IMR-90 (cell line): Measurements from ENCODE around the gene PDZD7. TPM values are rescaled to one million over a fixed set of nuclear protein-coding genes. Genes with fewer than 3 reads are reported as not detected.

Source experiments
- ATAC-seq: fragments of 200-7000 bp; cut with Tn5 transposase; 2 replicates; pipeline ENCODE4 v1.9.1; 2020; ENCODE audit warnings: low read depth, mild to moderate bottlenecking, moderate library complexity
- BruUV-seq: library from RNA; stranded (reverse); fragments of 400-500 nt; replicated peaks from 2 replicates; lab custom pipeline; 2021; lab: Mats Ljungman, UMichigan
- CTCF ChIA-PET: fragments of 300-600 bp; formaldehyde crosslinking; extraction: SDS; loops from one replicate; lab custom pipeline; 2021; ENCODE audit warnings: antibody characterized with exemption; lab: Yijun Ruan, JAX
- POLR2A ChIA-PET: fragments of 300-600 bp; sonication (Branson Sonifier 250); formaldehyde crosslinking; loops from one replicate; lab custom pipeline; 2022; ENCODE audit warnings: antibody characterized with exemption; ENCODE audit not compliant: unreplicated experiment; lab: Charles Lee
- DNase-seq: peaks from one replicate; pipeline ENCODE4 v3.0.0; 2013
- H2AFZ ChIP-seq: replicated peaks from 2 replicates; pipeline ENCODE3; 2013; ENCODE audit warnings: low read length, mild to moderate bottlenecking; ENCODE audit not compliant: poor library complexity
- H2AK5ac ChIP-seq: 2 replicates; pipeline ENCODE4 v1.6.1; 2013; ENCODE audit warnings: low read depth, low read length, inconsistent platforms
- H2AK9ac ChIP-seq: replicated peaks from 2 replicates; pipeline ENCODE3; 2013; ENCODE audit warnings: mild to moderate bottlenecking, low read depth, low read length, moderate library complexity; ENCODE audit not compliant: poor library complexity
- H2BK120ac ChIP-seq: 2 replicates; pipeline ENCODE4 v1.6.1; 2013; ENCODE audit warnings: low read depth, low read length, inconsistent platforms
- H2BK15ac ChIP-seq: 3 replicates; pipeline ENCODE4 v1.6.1; 2013; ENCODE audit warnings: low read depth, low read length, inconsistent platforms
- H2BK20ac ChIP-seq: 2 replicates; pipeline ENCODE4 v1.6.1; 2013; ENCODE audit warnings: low read depth, mild to moderate bottlenecking, inconsistent platforms, low read length, moderate library complexity
- H2BK5ac ChIP-seq: 2 replicates; pipeline ENCODE4 v1.6.1; 2013; ENCODE audit warnings: mild to moderate bottlenecking, low read depth, low read length, inconsistent platforms; ENCODE audit not compliant: poor library complexity, severe bottlenecking
- H3K14ac ChIP-seq: replicated peaks from 2 replicates; pipeline ENCODE4 v1.6.1; 2013; ENCODE audit warnings: low read depth, low read length, inconsistent platforms
- H3K18ac ChIP-seq: 2 replicates; pipeline ENCODE4 v1.6.1; 2013; ENCODE audit warnings: low read depth, low read length, control low read depth
- H3K23ac ChIP-seq: 2 replicates; pipeline ENCODE4 v1.6.1; 2013; ENCODE audit warnings: low read depth, low read length, inconsistent platforms
- H3K27ac ChIP-seq: 2 replicates; pipeline ENCODE4 v1.5.1; 2013; ENCODE audit warnings: mild to moderate bottlenecking, control low read depth, low read length; ENCODE audit not compliant: insufficient read depth
- H3K27me3 ChIP-seq: 2 replicates; pipeline ENCODE4 v1.6.1; 2013; ENCODE audit warnings: low read length; ENCODE audit not compliant: control insufficient read depth, insufficient read depth
- H3K36me3 ChIP-seq: 2 replicates; pipeline ENCODE4 v1.6.1; 2013; ENCODE audit warnings: low read length, mixed read lengths; ENCODE audit not compliant: control insufficient read depth, insufficient read depth
- H3K4ac ChIP-seq: 2 replicates; pipeline ENCODE4 v1.6.1; 2013; ENCODE audit warnings: low read depth, low read length, inconsistent platforms
- H3K4me1 ChIP-seq: 2 replicates; pipeline ENCODE4 v1.6.1; 2013; ENCODE audit warnings: low read length, mixed read lengths; ENCODE audit not compliant: control insufficient read depth, insufficient read depth
- H3K4me2 ChIP-seq: 2 replicates; pipeline ENCODE4 v1.6.1; 2013; ENCODE audit warnings: low read depth, mild to moderate bottlenecking, control low read depth, low read length, moderate library complexity
- H3K4me3 ChIP-seq: 2 replicates; pipeline ENCODE4 v1.5.1; 2013; ENCODE audit warnings: low read depth, mild to moderate bottlenecking, control low read depth, low read length, moderate library complexity; ENCODE audit not compliant: insufficient read depth
- H3K56ac ChIP-seq: 2 replicates; pipeline ENCODE4 v1.6.1; 2013; ENCODE audit warnings: low read length, inconsistent platforms; ENCODE audit not compliant: insufficient read depth; ENCODE audit errors: extremely low read depth
- H3K79me1 ChIP-seq, 2 experiments: 2 replicates each; pipeline ENCODE4 v1.6.1; 2013; ENCODE audit warnings: low read length in 2 of 2, inconsistent platforms in 1 of 2, low read depth in 1 of 2
- H3K9ac ChIP-seq: 2 replicates; pipeline ENCODE4 v1.6.1; 2013; ENCODE audit warnings: low read depth, low read length, control low read depth
- H3K9me1 ChIP-seq: 2 replicates; pipeline ENCODE4 v1.6.1; 2013; ENCODE audit warnings: low read length, inconsistent platforms; ENCODE audit not compliant: insufficient read depth
- H3K9me3 ChIP-seq: 2 replicates; pipeline ENCODE4 v1.6.1; 2013; ENCODE audit warnings: low read length; ENCODE audit not compliant: control insufficient read depth, insufficient read depth
- H4K20me1 ChIP-seq: 2 replicates; pipeline ENCODE4 v1.6.1; 2013; ENCODE audit warnings: low read length, inconsistent platforms; ENCODE audit not compliant: insufficient read depth
- H4K5ac ChIP-seq: 2 replicates; pipeline ENCODE4 v1.6.1; 2013; ENCODE audit warnings: mild to moderate bottlenecking, low read depth, low read length, control low read depth
- H4K8ac ChIP-seq, 2 experiments: 2 replicates each; pipeline ENCODE4 v1.6.1; 2013; ENCODE audit warnings: low read depth in 2 of 2, low read length in 2 of 2, control low read depth in 1 of 2, inconsistent platforms in 1 of 2
- H4K91ac ChIP-seq: 2 replicates; pipeline ENCODE4 v1.6.1; 2013; ENCODE audit warnings: low read depth, low read length, inconsistent platforms; ENCODE audit not compliant: insufficient read depth
- MAZ ChIP-seq: IDR thresholded peaks from 2 replicates; pipeline ENCODE4 v1.6.1; 2012; ENCODE audit warnings: low read depth, mild to moderate bottlenecking, low read length, improper control_type of control experiment, moderate library complexity, borderline replicate concordance
- NFE2L2 ChIP-seq: fragments of 150-350 bp; IDR thresholded peaks from 2 replicates; pipeline ENCODE4 v1.6.1; 2016; ENCODE audit warnings: low read depth, mild to moderate bottlenecking, low read length
- WGBS, 2 experiments: methylation state at CpG; one replicate each; pipeline versions ENCODE4 v1.1.5 to v1.1.7; 2013; ENCODE audit warnings: missing lambda C conversion rate in 2 of 2; ENCODE audit not compliant: insufficient read length in 1 of 2; ENCODE audit errors: extremely low coverage in 2 of 2; 5-methylcytosine and 5-hydroxymethylcytosine counted together
- dilution Hi-C: fragments of 300-500 bp; cut with HindIII; formaldehyde crosslinking; loops from one replicate; pipeline ENCODE4 v1.14.3; 2018; ENCODE audit warnings: low sequenced_read_pairs; ENCODE audit not compliant: unreplicated experiment
- in situ Hi-C: fragments of 300-500 bp; cut with MboI; formaldehyde crosslinking; loops from 3 replicates; pipeline ENCODE4 v1.14.3; 2019; ENCODE audit warnings: low sequenced_read_pairs, inconsistent platforms, mixed read lengths
- intact Hi-C: fragments of 100-400 bp; cut with micrococcal nuclease; formaldehyde crosslinking; loops from 2 replicates; pipeline ENCODE4 v1.10.0; 2022
- polyA plus RNA-seq, 3 experiments: library from polyadenylated mRNA; depleted of rRNA; stranded (reverse); fragments of >200 nt; gene quantifications; 2 replicates each; pipeline ENCODE4 v1.2.3, GENCODE V29; 2012; ENCODE audit warnings: low replicate concordance in 1 of 3
- total RNA-seq: library from RNA; depleted of rRNA; stranded (reverse); fragments of >200 nt; gene quantifications from 2 replicates; pipeline ENCODE4 v1.2.3, GENCODE V29; 2012
- TF ChIP-seq, protein P1 (sequence below): fragments of 150-350 bp; IDR thresholded peaks from 2 replicates; pipeline ENCODE4 v1.6.1; 2016; ENCODE audit warnings: low read depth, mild to moderate bottlenecking, low read length, moderate library complexity, borderline replicate concordance

PDZD7 gene
- total and polyA plus RNA-seq, 2 of the 4 experiments (the other 2 are of a cell fraction) = 0.90 to 1.5 TPM

DNA sequence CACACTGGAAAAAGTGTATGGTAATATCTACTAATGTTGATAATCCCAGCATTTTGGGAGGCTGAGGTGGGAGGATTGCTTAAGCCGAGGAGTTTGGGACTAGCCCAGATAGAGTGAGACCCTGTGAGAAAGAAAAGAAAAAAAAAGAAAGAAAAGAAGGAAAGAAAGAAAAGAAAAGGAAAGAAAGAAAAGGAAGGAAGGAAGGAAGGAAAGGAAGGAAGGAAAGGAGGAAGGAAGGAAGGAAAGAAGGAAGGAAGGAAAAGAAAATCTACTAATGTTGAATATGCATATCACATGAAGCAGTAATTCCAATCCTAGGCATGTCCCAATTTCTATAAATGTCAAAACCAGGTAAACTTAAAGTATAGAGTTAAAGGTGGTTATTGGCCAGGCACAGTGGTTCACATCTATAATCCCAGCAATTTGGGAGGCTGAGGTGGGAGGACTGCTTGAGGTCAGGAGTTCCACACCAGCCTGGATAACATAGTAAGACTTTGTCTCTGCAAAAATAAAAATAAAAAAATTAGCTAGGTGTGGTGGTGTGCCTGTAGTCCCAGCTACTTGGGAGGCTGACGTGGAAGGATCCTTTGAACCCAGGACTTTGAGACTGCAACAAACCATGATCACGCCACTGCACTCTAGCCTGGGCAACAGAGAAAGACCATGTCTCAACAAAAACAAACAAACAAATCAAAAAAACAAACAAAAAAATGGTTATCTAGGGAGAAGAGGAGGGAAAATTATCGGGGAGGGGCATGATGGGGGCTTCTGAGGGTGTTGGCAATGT lies 25.6 kb upstream of the PDZD7 start:
- H3K36me3 ChIP-seq = no peaks in the 10 kb centered on the region
- ATAC-seq (no peak), DNase-seq (no peak)
- H3K79me1 ChIP-seq = peaks cover 4 to 33% of the 10 kb centered on the region in 2 experiments
- H3K18ac ChIP-seq = no peak overlapping the region
- no peak overlapping the region for H3K4me3 ChIP-seq
- H3K27ac ChIP-seq = no peak overlapping the region
- no peak overlapping the region for H3K9ac ChIP-seq
- no peak overlapping the region for H3K4ac ChIP-seq
- no peaks in the 10 kb centered on the region for H3K27me3 ChIP-seq
- no TSS peak for BruUV-seq
- in situ Hi-C loops = no loop called here
- no peaks in the 10 kb centered on the region for H3K9me3 ChIP-seq
- no peak overlapping the region for H4K91ac ChIP-seq
- H3K14ac ChIP-seq = no peak overlapping the region
- no peak overlapping the region for H3K23ac ChIP-seq
- no peak overlapping the region for H4K8ac ChIP-seq
- H2BK120ac ChIP-seq = no peak overlapping the region
- H4K5ac ChIP-seq = no peak overlapping the region
- no peak overlapping the region for H2BK15ac ChIP-seq
- no peaks in the 10 kb centered on the region for H3K9me1 ChIP-seq
- H2AFZ ChIP-seq = no peak overlapping the region
- ChIA-PET CTCF (interaction anchor here (1.4 to 1.5 kb wide), 2 partner anchors 10 to 86 kb away, joined by 5 to 7 read pairs; no protein-coding TSS in a partner anchor), POLR2A (no interaction called here)
- H2BK20ac ChIP-seq = no peak overlapping the region
- TF ChIP-seq NFE2L2 = no peak
- TF ChIP-seq MAZ = no peak
- TF ChIP-seq, protein P1, sequence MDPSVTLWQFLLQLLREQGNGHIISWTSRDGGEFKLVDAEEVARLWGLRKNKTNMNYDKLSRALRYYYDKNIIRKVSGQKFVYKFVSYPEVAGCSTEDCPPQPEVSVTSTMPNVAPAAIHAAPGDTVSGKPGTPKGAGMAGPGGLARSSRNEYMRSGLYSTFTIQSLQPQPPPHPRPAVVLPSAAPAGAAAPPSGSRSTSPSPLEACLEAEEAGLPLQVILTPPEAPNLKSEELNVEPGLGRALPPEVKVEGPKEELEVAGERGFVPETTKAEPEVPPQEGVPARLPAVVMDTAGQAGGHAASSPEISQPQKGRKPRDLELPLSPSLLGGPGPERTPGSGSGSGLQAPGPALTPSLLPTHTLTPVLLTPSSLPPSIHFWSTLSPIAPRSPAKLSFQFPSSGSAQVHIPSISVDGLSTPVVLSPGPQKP = no peak
- intact Hi-C loops = no loop called here
- no peak overlapping the region for H3K56ac ChIP-seq
- H3K4me2 ChIP-seq = no peak overlapping the region
- no peak overlapping the region for H2BK5ac ChIP-seq
- peaks cover 7% of the 10 kb centered on the region for H3K4me1 ChIP-seq
- H2AK9ac ChIP-seq = no peak overlapping the region
- no peaks in the 10 kb centered on the region; the same call in none of the 2 replicates for H4K20me1 ChIP-seq
- dilution Hi-C loops = no loop called here
- no peak overlapping the region for H2AK5ac ChIP-seq
- 100% methylated on average over 1 of the region's 4 CpGs; no CpG with 5 or more reads in 1 of the 2 experiments for WGBS, 2 experiments
